Suprapubic skin (tissue), 4 donors: ENCODE measurements around the gene PCDHGA2. TPM values are rescaled to one million over a fixed set of nuclear protein-coding genes. Genes with fewer than 3 reads are reported as not detected.
A peak's percentile ranks its signal among the peaks of the same experiment; 100 is the strongest.
"Not testable (repeated sequence)": the region's sequence is repeated elsewhere in the genome, so short reads cannot be mapped to it uniquely, and the experiment has no call there.

ENCODE experiments used
- DNase-seq, 2 donors: peaks; one replicate each; pipeline ENCODE4 v3.0.0-alpha.2; 2019; ENCODE audit warnings: low spot score in 2 of 2
- H3K27ac ChIP-seq: fragments of 200-600 bp; sonication (generic); one replicate; pipeline ENCODE4 v1.5.1; 2019
- H3K27me3 ChIP-seq: fragments of 200-600 bp; sonication (generic); one replicate; pipeline ENCODE4 v1.5.1; 2019
- H3K36me3 ChIP-seq: fragments of 200-600 bp; sonication (generic); one replicate; pipeline ENCODE4 v1.5.1; 2019
- H3K4me1 ChIP-seq: fragments of 200-600 bp; sonication (generic); one replicate; pipeline ENCODE4 v1.5.1; 2019
- H3K4me3 ChIP-seq: fragments of 200-600 bp; sonication (generic); one replicate; pipeline ENCODE4 v1.5.1; 2019; ENCODE audit warnings: mild to moderate bottlenecking
- H3K9me3 ChIP-seq: fragments of 200-600 bp; sonication (generic); one replicate; pipeline ENCODE4 v1.5.1; 2019
- EP300 ChIP-seq: sonication (generic); formaldehyde crosslinking; IDR thresholded peaks from one replicate; pipeline ENCODE4 v1.6.1; 2017; ENCODE audit warnings: antibody characterized with exemption
- POLR2A ChIP-seq, 2 donors: fragments of 450-650 bp; IDR thresholded peaks; one replicate each; pipeline ENCODE4 v1.6.1; 2017; ENCODE audit warnings: antibody characterized with exemption in 2 of 2, mild to moderate bottlenecking in 2 of 2, moderate library complexity in 2 of 2
- POLR2AphosphoS5 ChIP-seq, 3 donors: sonication (generic); formaldehyde crosslinking; IDR thresholded peaks; one replicate each; pipeline ENCODE4 v1.6.1; 2017; ENCODE audit warnings: antibody characterized with exemption in 3 of 3
- WGBS: methylation state at CpG from one replicate; pipeline ENCODE4 v1.1.5; 2018; 5-methylcytosine and 5-hydroxymethylcytosine counted together
- total RNA-seq, 4 donors: library from RNA; depleted of rRNA; stranded (reverse); fragments of >200 nt; gene quantifications; one replicate each; pipeline ENCODE4 v1.1.0, GENCODE V29; 2016
- TF ChIP-seq, protein P1 (sequence below), 2 donors: fragments of 200-600 bp in 1 of 2; fragments of 450-650 bp in 1 of 2; sonication (generic) in 1 of 2; IDR thresholded peaks; one replicate each; pipeline ENCODE4 v1.5.1; 2016 to 2019; ENCODE audit warnings: antibody characterized with exemption in 2 of 2, mild to moderate bottlenecking in 1 of 2, moderate library complexity in 1 of 2

Gene PCDHGA2
- total RNA-seq, 4 donors from 2014 or later: 2.0 to 3.4 (median 2.9) TPM

DNA sequence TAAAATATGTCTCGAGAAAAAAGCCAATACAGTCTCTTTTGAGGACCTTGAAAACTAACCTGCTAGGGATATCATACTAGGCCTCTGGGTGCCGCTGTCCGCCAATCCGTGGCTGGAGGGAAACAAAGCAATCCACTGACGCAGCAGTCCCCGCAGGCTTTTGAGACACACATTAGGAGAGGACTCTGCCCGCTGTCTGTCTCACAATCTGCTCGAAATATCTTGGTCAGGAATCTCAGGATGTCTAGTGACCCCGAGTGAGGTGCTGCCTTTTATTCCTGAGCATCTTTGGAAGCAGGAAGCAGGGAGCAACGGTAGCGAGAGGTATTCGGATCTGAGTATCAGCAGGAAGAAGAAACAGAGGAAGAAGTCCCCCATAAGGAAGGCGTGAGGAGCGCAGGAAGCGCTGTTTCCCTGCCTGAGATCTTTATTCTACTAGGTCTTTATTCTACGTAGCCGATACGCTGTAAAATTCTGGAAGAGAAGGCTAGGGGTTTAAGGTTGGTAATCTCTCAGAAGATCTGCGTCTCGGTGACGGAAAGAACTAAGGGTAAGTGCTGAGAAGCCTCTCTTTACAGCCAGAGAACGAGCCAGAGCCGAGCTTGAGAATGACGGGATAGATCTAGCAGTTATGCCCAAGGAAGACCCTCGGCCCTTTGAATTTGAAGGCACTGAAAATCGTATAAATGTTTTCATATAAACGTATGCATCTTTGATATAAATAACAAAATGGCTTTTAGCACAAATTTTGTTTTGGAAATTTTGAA is 12.3 kb upstream of the PCDHGA2 start:
- H3K27me3 ChIP-seq: peaks cover 15% of the 10 kb centered on the region
- H3K4me1 ChIP-seq: no peaks in the 10 kb centered on the region
- no peak for TF ChIP-seq EP300
- TF ChIP-seq, protein P1, sequence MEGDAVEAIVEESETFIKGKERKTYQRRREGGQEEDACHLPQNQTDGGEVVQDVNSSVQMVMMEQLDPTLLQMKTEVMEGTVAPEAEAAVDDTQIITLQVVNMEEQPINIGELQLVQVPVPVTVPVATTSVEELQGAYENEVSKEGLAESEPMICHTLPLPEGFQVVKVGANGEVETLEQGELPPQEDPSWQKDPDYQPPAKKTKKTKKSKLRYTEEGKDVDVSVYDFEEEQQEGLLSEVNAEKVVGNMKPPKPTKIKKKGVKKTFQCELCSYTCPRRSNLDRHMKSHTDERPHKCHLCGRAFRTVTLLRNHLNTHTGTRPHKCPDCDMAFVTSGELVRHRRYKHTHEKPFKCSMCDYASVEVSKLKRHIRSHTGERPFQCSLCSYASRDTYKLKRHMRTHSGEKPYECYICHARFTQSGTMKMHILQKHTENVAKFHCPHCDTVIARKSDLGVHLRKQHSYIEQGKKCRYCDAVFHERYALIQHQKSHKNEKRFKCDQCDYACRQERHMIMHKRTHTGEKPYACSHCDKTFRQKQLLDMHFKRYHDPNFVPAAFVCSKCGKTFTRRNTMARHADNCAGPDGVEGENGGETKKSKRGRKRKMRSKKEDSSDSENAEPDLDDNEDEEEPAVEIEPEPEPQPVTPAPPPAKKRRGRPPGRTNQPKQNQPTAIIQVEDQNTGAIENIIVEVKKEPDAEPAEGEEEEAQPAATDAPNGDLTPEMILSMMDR (IDR thresholded peaks at IDR 0.05): peak in 1 of 2 donors; percentile 18
- 15% methylated on average over 27 of the region's 27 CpGs for WGBS
- H3K9me3 ChIP-seq: peaks cover 26% of the 10 kb centered on the region
- DNase-seq: no peak
- H3K4me3 ChIP-seq: peak overlapping the region; percentile 35
- H3K27ac ChIP-seq: no peak overlapping the region
- H3K36me3 ChIP-seq: no peaks in the 10 kb centered on the region

DNA sequence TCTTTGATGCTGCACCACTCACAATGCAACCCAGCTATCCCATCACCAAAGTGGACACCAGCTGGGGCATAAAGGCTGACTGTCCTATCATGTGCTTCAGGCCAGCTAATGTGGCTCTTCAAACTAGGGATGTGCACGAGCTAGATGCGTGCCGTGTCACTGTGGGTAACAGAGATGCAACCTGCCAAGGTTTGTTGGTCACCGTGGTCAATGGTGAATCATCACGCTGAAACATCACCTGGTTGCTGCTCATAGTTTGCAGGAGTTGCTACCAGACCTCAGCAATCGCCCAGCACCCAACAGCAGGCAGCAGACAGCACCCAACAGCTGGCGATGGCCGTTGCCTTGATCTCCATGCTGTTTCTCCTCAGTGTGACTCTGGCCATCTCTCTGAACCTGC is 10.3 kb upstream of the PCDHGA2 start:
- H3K4me1 ChIP-seq: no peaks in the 10 kb centered on the region
- H3K9me3 ChIP-seq: peaks cover 43% of the 10 kb centered on the region
- WGBS: 100% methylated on average over 2 of the region's 8 CpGs
- H3K4me3 ChIP-seq: no peak overlapping the region
- H3K36me3 ChIP-seq: no peaks in the 10 kb centered on the region
- DNase-seq: no peak
- TF ChIP-seq POLR2A (IDR thresholded peaks at IDR 0.05) (no peak), POLR2AphosphoS5 (IDR thresholded peaks at IDR 0.05) (no peak), EP300 (no peak)
- TF ChIP-seq, protein P1 (IDR thresholded peaks at IDR 0.05): no peak
- peaks cover 34% of the 10 kb centered on the region for H3K27me3 ChIP-seq
- H3K27ac ChIP-seq: no peak overlapping the region

DNA sequence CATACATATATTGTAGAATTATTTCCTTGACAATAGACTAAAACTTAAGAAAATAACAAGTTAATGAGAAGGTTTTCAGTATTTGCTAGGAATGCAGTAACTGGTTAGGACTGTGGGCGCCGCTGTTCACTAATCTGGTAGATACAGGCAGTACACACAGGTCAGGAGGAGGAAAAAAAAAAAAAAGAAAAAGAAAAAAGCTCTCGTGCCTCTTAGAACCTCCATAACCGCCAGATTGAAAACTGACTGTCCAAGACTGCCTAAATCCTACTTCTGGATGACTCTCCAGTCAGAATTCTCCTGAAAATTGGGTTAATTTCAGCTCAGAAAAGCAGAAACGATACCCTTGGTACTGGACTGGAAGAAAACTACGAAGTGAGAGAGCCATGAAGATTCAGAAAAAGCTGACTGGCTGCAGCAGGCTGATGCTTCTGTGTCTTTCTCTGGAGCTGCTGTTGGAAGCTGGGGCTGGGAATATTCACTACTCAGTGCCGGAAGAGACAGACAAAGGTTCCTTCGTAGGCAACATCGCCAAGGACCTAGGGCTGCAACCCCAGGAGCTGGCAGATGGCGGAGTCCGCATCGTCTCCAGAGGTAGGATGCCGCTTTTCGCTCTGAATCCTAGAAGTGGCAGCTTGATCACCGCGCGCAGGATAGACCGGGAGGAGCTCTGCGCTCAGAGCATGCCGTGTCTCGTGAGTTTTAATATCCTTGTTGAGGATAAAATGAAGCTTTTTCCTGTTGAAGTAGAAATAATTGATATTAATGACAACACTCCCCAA is 8.1 kb upstream of the PCDHGA2 start, which contains the start of gene PCDHGA1:
Gene PCDHGA1, plus strand, starts transcription at position 216 of the 782 bp plus-strand sequence.
- Histone ChIP-seq H3K27ac (no peak within 1 kb of the TSS), H3K4me1 (no peaks in the 10 kb centered on the region), H3K27me3 (peaks cover 46% of the 10 kb centered on the region), H3K4me3 (no peak within 1 kb of the TSS), H3K9me3 (peaks cover 43% of the 10 kb centered on the region), H3K36me3 (no peaks in the 10 kb centered on the region)
- DNase-seq: no peak
- TF ChIP-seq EP300 (no peak), POLR2A (IDR thresholded peaks at IDR 0.05) (no peak)
- TF ChIP-seq, protein P1 (IDR thresholded peaks at IDR 0.05): no peak
- 27% methylated on average over 21 of the region's 21 CpGs for WGBS

DNA sequence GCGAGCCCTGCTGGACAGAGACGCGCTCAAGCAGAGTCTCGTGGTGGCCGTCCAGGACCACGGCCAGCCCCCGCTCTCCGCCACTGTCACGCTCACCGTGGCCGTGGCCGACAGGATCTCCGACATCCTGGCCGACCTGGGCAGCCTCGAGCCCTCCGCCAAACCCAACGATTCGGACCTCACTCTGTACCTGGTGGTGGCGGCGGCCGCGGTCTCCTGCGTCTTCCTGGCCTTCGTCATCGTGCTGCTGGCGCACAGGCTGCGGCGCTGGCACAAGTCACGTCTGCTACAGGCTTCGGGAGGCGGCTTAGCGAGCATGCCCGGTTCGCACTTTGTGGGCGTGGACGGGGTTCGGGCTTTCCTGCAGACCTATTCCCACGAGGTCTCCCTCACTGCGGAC is 6.0 kb upstream of the PCDHGA2 start:
- not testable (repeated sequence) for DNase-seq, H3K4me3 ChIP-seq, H3K4me1 ChIP-seq, H3K36me3 ChIP-seq, H3K27ac ChIP-seq
- WGBS: 25% methylated on average over 9 of the region's 39 CpGs
- Histone ChIP-seq H3K9me3 (peaks cover 33% of the 10 kb centered on the region), H3K27me3 (peaks cover 46% of the 10 kb centered on the region)

DNA sequence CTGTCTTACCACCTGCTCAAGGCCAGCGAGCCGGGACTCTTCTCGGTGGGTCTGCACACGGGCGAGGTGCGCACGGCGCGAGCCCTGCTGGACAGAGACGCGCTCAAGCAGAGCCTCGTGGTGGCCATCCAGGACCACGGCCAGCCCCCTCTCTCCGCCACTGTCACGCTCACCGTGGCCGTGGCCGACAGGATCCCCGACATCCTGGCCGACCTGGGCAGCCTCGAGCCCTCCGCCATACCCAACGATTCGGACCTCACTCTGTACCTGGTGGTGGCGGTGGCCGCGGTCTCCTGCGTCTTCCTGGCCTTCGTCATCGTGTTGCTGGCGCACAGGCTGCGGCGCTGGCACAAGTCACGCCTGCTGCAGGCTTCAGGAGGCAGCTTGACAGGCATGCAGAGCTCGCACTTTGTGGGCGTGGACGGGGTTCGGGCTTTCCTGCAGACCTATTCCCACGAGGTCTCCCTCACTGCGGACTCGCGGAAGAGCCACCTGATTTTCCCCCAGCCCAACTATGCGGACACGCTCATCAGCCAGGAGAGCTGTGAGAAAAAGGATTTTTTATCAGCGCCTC is 2.3 kb downstream of the PCDHGA2 start:
- not testable (repeated sequence) for H3K36me3 ChIP-seq, H3K4me3 ChIP-seq, H3K27ac ChIP-seq, H3K4me1 ChIP-seq, DNase-seq
- H3K9me3 ChIP-seq: peaks cover 35% of the 10 kb centered on the region
- 69% methylated on average over 11 of the region's 45 CpGs for WGBS
- H3K27me3 ChIP-seq: peaks cover 16% of the 10 kb centered on the region

DNA sequence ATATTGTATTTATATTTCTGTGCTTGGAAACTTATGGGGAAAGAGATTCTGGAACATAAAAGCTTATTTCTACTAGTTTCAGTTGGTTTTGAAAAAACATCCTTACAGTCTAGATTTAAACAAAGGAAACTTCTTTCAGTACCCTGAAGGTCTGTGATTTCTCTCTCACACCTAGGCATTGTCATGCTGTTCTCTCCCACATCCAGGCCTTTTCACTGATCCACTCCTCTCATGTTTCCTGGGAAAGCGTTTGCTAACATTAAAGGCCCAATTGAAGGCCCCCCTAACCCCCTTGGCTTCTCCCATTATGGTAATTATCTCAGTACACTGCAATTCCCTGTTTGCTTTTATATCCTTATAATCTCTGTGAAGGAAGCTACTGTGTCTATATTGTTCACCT is 4.2 kb downstream of the PCDHGA2 start:
- DNase-seq: no peak
- Histone ChIP-seq H3K36me3 (no peaks in the 10 kb centered on the region), H3K4me3 (no peak overlapping the region), H3K27me3 (peaks cover 12% of the 10 kb centered on the region), H3K9me3 (peaks cover 31% of the 10 kb centered on the region), H3K4me1 (peaks cover 4% of the 10 kb centered on the region), H3K27ac (no peak overlapping the region)
- 28% methylated on average over 1 of the region's 1 CpG for WGBS
- TF ChIP-seq EP300: no peak
